ENCODE results near the gene GLYR1. TPM values are rescaled to one million over a fixed set of nuclear protein-coding genes. Genes with fewer than 3 reads are reported as not detected.

Gene GLYR1
- total and polyA plus RNA-seq, 2 experiments from 2014 or later, result 59.9 to 105 TPM

GRCh38 chr16:4802659-4803287, 44.3 kb downstream of the GLYR1 start:
- Histone ChIP-seq H3F3A (replicated peaks; ENCODE audit: low read depth) (peaks cover 18% of the 10 kb centered on the region; the same call in 1 of the 2 replicates), H3K79me2 (replicated peaks; ENCODE audit: insufficient read depth) (no peaks in the 10 kb centered on the region), H3K4me3 (peak overlapping the region; percentile 57), H3K27ac (ENCODE audit: low read depth) (peak overlapping the region; percentile 89), H3K4me1 (ENCODE audit: insufficient read depth) (peaks cover 28% of the 10 kb centered on the region; the same call in 1 of the 2 replicates), H3K9me2 (ENCODE audit: insufficient read depth) (no peaks in the 10 kb centered on the region), H3K27me3 (ENCODE audit: insufficient read depth) (no peaks in the 10 kb centered on the region), H2AFZ (0 out of 2 replicates have a peak overlapping the region, but pooled peaks have one; percentile 78), H4K20me1 (replicated peaks; ENCODE audit: insufficient read depth) (no peaks in the 10 kb centered on the region), H3K36me3 (ENCODE audit: insufficient read depth) (peaks cover 3% of the 10 kb centered on the region; the same call in 1 of the 2 replicates), H3K4me2 (peak overlapping the region; percentile 81)
- H3K4me1 Mint-ChIP-seq, result peaks cover 26% of the 10 kb centered on the region
- H3K36me3 Mint-ChIP-seq (ENCODE audit: low read depth), result peaks cover 27% of the 10 kb centered on the region
- H3K27me3 Mint-ChIP-seq (ENCODE audit: insufficient read depth, low read depth, poor library complexity), result peaks cover 10% of the 10 kb centered on the region
- H3K9me3 Mint-ChIP-seq, result no peaks in the 10 kb centered on the region
- ATAC-seq, result peak; percentile 89
- H3K27ac Mint-ChIP-seq, result peak overlapping the region; percentile 74
- no peak for TF ChIP-seq ZNF114 (CRISPR knock-in tag; IDR thresholded peaks at IDR 0.05)
- TF ChIP-seq POLR2AphosphoS5 (IDR thresholded peaks at IDR 0.05; ENCODE audit: low read depth), result peak; percentile 70
- no peak for TF ChIP-seq NANOG (IDR thresholded peaks at IDR 0.05; ENCODE audit: borderline replicate concordance)
- no peak for TF ChIP-seq STAT1 (IDR thresholded peaks at IDR 0.05; ENCODE audit: unreplicated experiment)
- DNase-seq (ENCODE audit: low spot score), result peak; percentile 96
- H3K4me3 Mint-ChIP-seq, result peak overlapping the region; percentile 81

- H3K36me3 Mint-ChIP-seq (ENCODE audit: low read depth), result peaks cover 24% of the 10 kb centered on the region
- peaks cover 28% of the 10 kb centered on the region; the same call in 1 of the 2 replicates for H3K4me1 ChIP-seq (ENCODE audit: insufficient read depth)
- peaks cover 26% of the 10 kb centered on the region for H3K4me1 Mint-ChIP-seq
- peaks cover 18% of the 10 kb centered on the region; the same call in 1 of the 2 replicates for H3F3A ChIP-seq (replicated peaks; ENCODE audit: low read depth)
- TF ChIP-seq POLR2AphosphoS5 (IDR thresholded peaks at IDR 0.05; ENCODE audit: low read depth), result peak; percentile 49
- TF ChIP-seq ZNF114 (CRISPR knock-in tag; IDR thresholded peaks at IDR 0.05), result no peak
- DNase-seq (ENCODE audit: low spot score) (peak; percentile 96), ATAC-seq (peak; percentile 79)
- no peaks in the 10 kb centered on the region for H3K9me3 Mint-ChIP-seq
- H3K27ac ChIP-seq (ENCODE audit: low read depth), result peak within 1 kb of the TSS; percentile 89
- no peaks in the 10 kb centered on the region for H3K9me2 ChIP-seq (ENCODE audit: insufficient read depth)
- peaks cover 12% of the 10 kb centered on the region for H3K27me3 Mint-ChIP-seq (ENCODE audit: insufficient read depth, low read depth, poor library complexity)
- H2AFZ ChIP-seq, result peak within 1 kb of the TSS; percentile 90
- no peaks in the 10 kb centered on the region for H4K20me1 ChIP-seq (replicated peaks; ENCODE audit: insufficient read depth)
- peak within 1 kb of the TSS; percentile 81 for H3K4me3 Mint-ChIP-seq
- no peaks in the 10 kb centered on the region for H3K79me2 ChIP-seq (replicated peaks; ENCODE audit: insufficient read depth)
- peak within 1 kb of the TSS; percentile 81 for H3K4me2 ChIP-seq
- peak within 1 kb of the TSS; percentile 57 for H3K4me3 ChIP-seq
- H3K27me3 ChIP-seq (ENCODE audit: insufficient read depth), result no peaks in the 10 kb centered on the region
- peaks cover 3% of the 10 kb centered on the region; the same call in 1 of the 2 replicates for H3K36me3 ChIP-seq (ENCODE audit: insufficient read depth)
- peak within 1 kb of the TSS; percentile 74 for H3K27ac Mint-ChIP-seq
Observed at GRCh38 chr16:4801962-4802658, 45.0 kb downstream of the GLYR1 start, which contains the start of gene ROGDI. Gene ROGDI (minus strand): TSS chr16:4802633. CDS start chr16:4802571, 62 bp downstream.

- H3K79me2 ChIP-seq (replicated peaks; ENCODE audit: insufficient read depth), result no peaks in the 10 kb centered on the region
- peaks cover 26% of the 10 kb centered on the region for H3K4me1 Mint-ChIP-seq
- H3K4me1 ChIP-seq (ENCODE audit: insufficient read depth), result peaks cover 28% of the 10 kb centered on the region; the same call in 1 of the 2 replicates
- 0 out of 2 replicates have a peak overlapping the region, but pooled peaks have one; percentile 66 for H3K27ac ChIP-seq (ENCODE audit: low read depth)
- peak overlapping the region; percentile 78 for H3K4me3 Mint-ChIP-seq
- ATAC-seq (peak; percentile 4), DNase-seq (ENCODE audit: low spot score) (peak; percentile 27)
- peaks cover 3% of the 10 kb centered on the region; the same call in 1 of the 2 replicates for H3K36me3 ChIP-seq (ENCODE audit: insufficient read depth)
- H3K9me3 Mint-ChIP-seq, result no peaks in the 10 kb centered on the region
- H2AFZ ChIP-seq, result peak overlapping the region; percentile 90
- H3K27me3 ChIP-seq (ENCODE audit: insufficient read depth), result no peaks in the 10 kb centered on the region
- no peaks in the 10 kb centered on the region for H4K20me1 ChIP-seq (replicated peaks; ENCODE audit: insufficient read depth)
- peak overlapping the region; percentile 57 for H3K4me3 ChIP-seq
- H3K4me2 ChIP-seq, result peak overlapping the region; percentile 81
- H3K27ac Mint-ChIP-seq, result no peak overlapping the region
- H3F3A ChIP-seq (replicated peaks; ENCODE audit: low read depth), result peaks cover 18% of the 10 kb centered on the region; the same call in 1 of the 2 replicates
- H3K9me2 ChIP-seq (ENCODE audit: insufficient read depth), result no peaks in the 10 kb centered on the region
- H3K27me3 Mint-ChIP-seq (ENCODE audit: insufficient read depth, low read depth, poor library complexity), result peaks cover 12% of the 10 kb centered on the region
- H3K36me3 Mint-ChIP-seq (ENCODE audit: low read depth), result peaks cover 20% of the 10 kb centered on the region
- TF ChIP-seq STAT1 (IDR thresholded peaks at IDR 0.05; ENCODE audit: unreplicated experiment) (no peak), EZH2phosphoT487 (IDR thresholded peaks at IDR 0.05; ENCODE audit: unreplicated experiment) (no peak), REST (IDR thresholded peaks at IDR 0.05; ENCODE audit: unreplicated experiment) (no peak)
Observed at GRCh38 chr16:4801051-4801961, 45.8 kb downstream of the GLYR1 start.

Measured in GM23338 (cell line).